GM18519 (cell line): ENCODE data around the gene STX7.
A peak's percentile ranks its signal among the peaks of the same experiment; 100 is the strongest.

Experiments used
- ATAC-seq: cut with Tn5 transposase; IDR thresholded peaks from one replicate; pipeline ENCODE4 v1.9.1; 2021; ENCODE audit warnings: mild to moderate bottlenecking, moderate library complexity; ENCODE audit not compliant: unreplicated experiment, low FRiP score

Gene STX7

GRCh38 chr6:132478674-132479073, 34.2 kb downstream of the STX7 start:
- no peak for ATAC-seq

- no peak for ATAC-seq
Observed at GRCh38 chr6:132478266-132478665, 34.6 kb downstream of the STX7 start.

- ATAC-seq, result no peak
Observed at GRCh38 chr6:132476688-132477087, 36.2 kb downstream of the STX7 start.

- no peak for ATAC-seq
Observed at GRCh38 chr6:132475925-132476324, 37.0 kb downstream of the STX7 start.

GRCh38 chr6:132471787-132472186, 41.1 kb downstream of the STX7 start:
- no peak for ATAC-seq

GRCh38 chr6:132466952-132467351, 46.0 kb downstream of the STX7 start:
- no peak for ATAC-seq

- ATAC-seq, result peak; percentile 86
Observed at GRCh38 chr6:132465530-132466485, 47.1 kb downstream of the STX7 start.

GRCh38 chr6:132464538-132465256, 48.2 kb downstream of the STX7 start:
- no peak for ATAC-seq

GRCh38 chr6:132461958-132462357, 51.0 kb downstream of the STX7 start:
- ATAC-seq, result no peak

GRCh38 chr6:132459605-132459952, 53.3 kb downstream of the STX7 start:
- ATAC-seq, result no peak

- no peak for ATAC-seq
Observed at GRCh38 chr6:132458887-132459604, 53.9 kb downstream of the STX7 start.

GRCh38 chr6:132456700-132457143, 56.2 kb downstream of the STX7 start:
- peak; percentile 96 for ATAC-seq

- no peak for ATAC-seq
Observed at GRCh38 chr6:132446855-132447241, 66.1 kb downstream of the STX7 start.

GRCh38 chr6:132446141-132446854, 66.6 kb downstream of the STX7 start:
- no peak for ATAC-seq

- ATAC-seq, result no peak
Observed at GRCh38 chr6:132445201-132445951, 67.5 kb downstream of the STX7 start.

- no peak for ATAC-seq
Observed at GRCh38 chr6:132443206-132443605, 69.7 kb downstream of the STX7 start.

- ATAC-seq, result no peak
Observed at GRCh38 chr6:132430110-132430509, 82.8 kb downstream of the STX7 start.

- ATAC-seq, result no peak
Observed at GRCh38 chr6:132425176-132425575, 87.7 kb downstream of the STX7 start.

GRCh38 chr6:132423839-132424238, 89.1 kb downstream of the STX7 start:
- ATAC-seq, result no peak
